HepG2 (cell line): ENCODE data around the gene BRSK2.

ENCODE experiments used
- EP300 ChIP-seq, 3 experiments: sonication (generic) in 1 of 3; formaldehyde crosslinking in 1 of 3; IDR thresholded peaks; 2 replicates each; pipeline versions ENCODE4 v1.5.1 to v1.6.1; 2011 to 2020; ENCODE audit warnings: low read depth in 2 of 3, low read length in 2 of 3, borderline replicate concordance in 1 of 3, improper control_type of control experiment in 1 of 3, mild to moderate bottlenecking in 1 of 3, missing genetic modification reagents in 1 of 3, moderate library complexity in 1 of 3
- GZF1 ChIP-seq: sonication (generic); formaldehyde crosslinking; IDR thresholded peaks from 2 replicates; pipeline ENCODE4 v1.5.1; 2020; ENCODE audit warnings: mild to moderate bottlenecking, missing genetic modification reagents
- PRMT3 ChIP-seq: sonication (generic); formaldehyde crosslinking; IDR thresholded peaks from 2 replicates; pipeline ENCODE4 v1.8.1; 2022; ENCODE audit warnings: low read depth, mild to moderate bottlenecking, moderate library complexity, missing genetic modification reagents, borderline replicate concordance
- SP1 ChIP-seq, 2 experiments: fragments of 450-650 bp in 1 of 2; sonication (generic) in 1 of 2; formaldehyde crosslinking in 1 of 2; IDR thresholded peaks; 2 replicates each; pipeline versions ENCODE4 v1.4.0 to v1.6.1; 2016 to 2020; ENCODE audit warnings: missing genetic modification reagents in 1 of 2
- ZNF224 ChIP-seq: sonication (generic); formaldehyde crosslinking; IDR thresholded peaks from 2 replicates; pipeline ENCODE4 v1.5.0; 2020; ENCODE audit warnings: mild to moderate bottlenecking, missing genetic modification reagents
- ZNF766 ChIP-seq: sonication (generic); formaldehyde crosslinking; IDR thresholded peaks from 2 replicates; pipeline ENCODE4 v1.5.0; 2020; ENCODE audit warnings: missing genetic modification reagents, borderline replicate concordance
- ZNF883 ChIP-seq: sonication (generic); formaldehyde crosslinking; IDR thresholded peaks from 2 replicates; pipeline ENCODE4 v1.5.1; 2020; ENCODE audit warnings: mild to moderate bottlenecking, missing genetic modification reagents; ENCODE audit errors: not compliant biosample characterization
- TF ChIP-seq, protein P1 (sequence below): sonication (generic); formaldehyde crosslinking; IDR thresholded peaks from 2 replicates; pipeline ENCODE4 v1.9.0; 2021; ENCODE audit warnings: missing genetic modification reagents, borderline replicate concordance
- TF ChIP-seq, protein P2 (sequence below): sonication (generic); formaldehyde crosslinking; IDR thresholded peaks from 2 replicates; pipeline ENCODE4 v1.8.1; 2023; ENCODE audit warnings: missing genetic modification reagents, mild to moderate bottlenecking, borderline replicate concordance

- TF ChIP-seq SP1 (IDR thresholded peaks at IDR 0.05) (no peak), SP1 (CRISPR knock-in tag; IDR thresholded peaks at IDR 0.05) (no peak), ZNF224 (CRISPR knock-in tag) (no peak), ZNF766 (CRISPR knock-in tag) (no peak), ZNF883 (no peak), PRMT3 (CRISPR knock-in tag) (no peak), EP300 (IDR thresholded peaks at IDR 0.05; ENCODE audit: low read depth in 2 of 2, low read length in 2 of 2) (no peak), EP300 (CRISPR knock-in tag; IDR thresholded peaks at IDR 0.05; ENCODE audit: borderline replicate concordance) (no peak), GZF1 (CRISPR knock-in tag) (no peak)
- TF ChIP-seq, protein P1, sequence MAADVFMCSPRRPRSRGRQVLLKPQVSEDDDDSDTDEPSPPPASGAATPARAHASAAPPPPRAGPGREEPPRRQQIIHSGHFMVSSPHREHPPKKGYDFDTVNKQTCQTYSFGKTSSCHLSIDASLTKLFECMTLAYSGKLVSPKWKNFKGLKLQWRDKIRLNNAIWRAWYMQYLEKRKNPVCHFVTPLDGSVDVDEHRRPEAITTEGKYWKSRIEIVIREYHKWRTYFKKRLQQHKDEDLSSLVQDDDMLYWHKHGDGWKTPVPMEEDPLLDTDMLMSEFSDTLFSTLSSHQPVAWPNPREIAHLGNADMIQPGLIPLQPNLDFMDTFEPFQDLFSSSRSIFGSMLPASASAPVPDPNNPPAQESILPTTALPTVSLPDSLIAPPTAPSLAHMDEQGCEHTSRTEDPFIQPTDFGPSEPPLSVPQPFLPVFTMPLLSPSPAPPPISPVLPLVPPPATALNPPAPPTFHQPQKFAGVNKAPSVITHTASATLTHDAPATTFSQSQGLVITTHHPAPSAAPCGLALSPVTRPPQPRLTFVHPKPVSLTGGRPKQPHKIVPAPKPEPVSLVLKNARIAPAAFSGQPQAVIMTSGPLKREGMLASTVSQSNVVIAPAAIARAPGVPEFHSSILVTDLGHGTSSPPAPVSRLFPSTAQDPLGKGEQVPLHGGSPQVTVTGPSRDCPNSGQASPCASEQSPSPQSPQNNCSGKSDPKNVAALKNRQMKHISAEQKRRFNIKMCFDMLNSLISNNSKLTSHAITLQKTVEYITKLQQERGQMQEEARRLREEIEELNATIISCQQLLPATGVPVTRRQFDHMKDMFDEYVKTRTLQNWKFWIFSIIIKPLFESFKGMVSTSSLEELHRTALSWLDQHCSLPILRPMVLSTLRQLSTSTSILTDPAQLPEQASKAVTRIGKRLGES (CRISPR knock-in tag): no peak
- TF ChIP-seq, protein P2, sequence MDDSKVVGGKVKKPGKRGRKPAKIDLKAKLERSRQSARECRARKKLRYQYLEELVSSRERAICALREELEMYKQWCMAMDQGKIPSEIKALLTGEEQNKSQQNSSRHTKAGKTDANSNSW (CRISPR knock-in tag): no peak
Measured at GRCh38 chr11:1391165-1392075, 1.7 kb downstream of the BRSK2 start.
